Trophoblast cell (in vitro differentiated cells and primary cell): ENCODE data around the gene COMMD4.

ENCODE experiments used
- DNase-seq, 2 donors: peaks; one replicate each; pipeline ENCODE4 v3.0.0-alpha.2; 2016
- H2AFZ ChIP-seq: 2 replicates; pipeline ENCODE4 v1.6.1; 2013; ENCODE audit warnings: low read length, moderate library complexity, mild to moderate bottlenecking; ENCODE audit not compliant: insufficient read depth, poor library complexity
- H2AK5ac ChIP-seq: 2 replicates; pipeline ENCODE4 v1.6.1; 2013; ENCODE audit warnings: mild to moderate bottlenecking, low read length
- H2BK120ac ChIP-seq: 2 replicates; pipeline ENCODE4 v1.6.1; 2013; ENCODE audit warnings: low read length, mild to moderate bottlenecking, moderate library complexity; ENCODE audit not compliant: insufficient read depth, poor library complexity
- H2BK12ac ChIP-seq: 2 replicates; pipeline ENCODE4 v1.6.1; 2013; ENCODE audit warnings: mild to moderate bottlenecking, low read length, moderate library complexity
- H2BK5ac ChIP-seq: 2 replicates; pipeline ENCODE4 v1.6.1; 2013; ENCODE audit warnings: low read length, low read depth, moderate library complexity, mild to moderate bottlenecking; ENCODE audit not compliant: poor library complexity
- H3K14ac ChIP-seq: 2 replicates; pipeline ENCODE4 v1.6.1; 2013; ENCODE audit warnings: mild to moderate bottlenecking, low read length
- H3K18ac ChIP-seq: 2 replicates; pipeline ENCODE4 v1.6.1; 2013; ENCODE audit warnings: mild to moderate bottlenecking, low read length
- H3K23ac ChIP-seq: 2 replicates; pipeline ENCODE4 v1.6.1; 2013; ENCODE audit warnings: low read length
- H3K27ac ChIP-seq: 2 replicates; pipeline ENCODE4 v1.5.1; 2013; ENCODE audit warnings: low read depth, mild to moderate bottlenecking, inconsistent platforms, low read length, moderate library complexity
- H3K27me3 ChIP-seq: 2 replicates; pipeline ENCODE4 v1.6.1; 2013; ENCODE audit warnings: inconsistent platforms, mild to moderate bottlenecking, low read length, moderate library complexity; ENCODE audit not compliant: insufficient read depth
- H3K36me3 ChIP-seq, 2 experiments: 1 replicate in 1 of 2; 2 replicates in 1 of 2; pipeline ENCODE4 v1.6.1; 2013; ENCODE audit warnings: low read length in 2 of 2, mild to moderate bottlenecking in 2 of 2, moderate library complexity in 1 of 2; ENCODE audit not compliant: insufficient read depth in 2 of 2, control insufficient read depth in 1 of 2
- H3K4ac ChIP-seq: 2 replicates; pipeline ENCODE4 v1.6.1; 2013; ENCODE audit warnings: low read depth, mild to moderate bottlenecking, low read length, moderate library complexity
- H3K4me1 ChIP-seq, 2 experiments: 1 replicate in 1 of 2; 2 replicates in 1 of 2; pipeline ENCODE4 v1.6.1; 2013; ENCODE audit warnings: low read length in 2 of 2, mild to moderate bottlenecking in 2 of 2, moderate library complexity in 1 of 2; ENCODE audit not compliant: insufficient read depth in 2 of 2, control insufficient read depth in 1 of 2
- H3K4me2 ChIP-seq: 2 replicates; pipeline ENCODE4 v1.6.1; 2013; ENCODE audit warnings: inconsistent platforms, mild to moderate bottlenecking, low read length, moderate library complexity
- H3K4me3 ChIP-seq: 2 replicates; pipeline ENCODE4 v1.5.1; 2013; ENCODE audit warnings: mild to moderate bottlenecking, low read depth, low read length, inconsistent platforms
- H3K79me1 ChIP-seq: one replicate; pipeline ENCODE4 v1.6.1; 2013; ENCODE audit warnings: low read length
- H3K79me2 ChIP-seq: 2 replicates; pipeline ENCODE4 v1.6.1; 2013; ENCODE audit warnings: low read length, mild to moderate bottlenecking; ENCODE audit not compliant: control insufficient read depth, insufficient read depth, poor library complexity
- H3K9ac ChIP-seq: 2 replicates; pipeline ENCODE4 v1.6.1; 2013; ENCODE audit warnings: mild to moderate bottlenecking, low read length
- H3K9me3 ChIP-seq: 2 replicates; pipeline ENCODE4 v1.6.1; 2013; ENCODE audit warnings: low read depth, mild to moderate bottlenecking, control low read depth, inconsistent platforms, low read length; ENCODE audit not compliant: insufficient read depth
- H4K12ac ChIP-seq: 2 replicates; pipeline ENCODE4 v1.6.1; 2013; ENCODE audit warnings: low read depth, mild to moderate bottlenecking, low read length, moderate library complexity
- H4K8ac ChIP-seq: 2 replicates; pipeline ENCODE4 v1.6.1; 2013; ENCODE audit warnings: low read depth, mild to moderate bottlenecking, low read length, moderate library complexity
- H4K91ac ChIP-seq: one replicate; pipeline ENCODE4 v1.6.1; 2013; ENCODE audit warnings: low read depth, mild to moderate bottlenecking, low read length, moderate library complexity
- WGBS: extraction: QIAGEN DNeasy Blood & Tissue Kit; methylation state at CpG from one replicate; pipeline ENCODE4 v1.1.7; 2013; ENCODE audit warnings: missing lambda C conversion rate; ENCODE audit not compliant: insufficient read length, insufficient coverage; ENCODE audit errors: extremely low coverage; 5-methylcytosine and 5-hydroxymethylcytosine counted together

COMMD4 gene

DNA sequence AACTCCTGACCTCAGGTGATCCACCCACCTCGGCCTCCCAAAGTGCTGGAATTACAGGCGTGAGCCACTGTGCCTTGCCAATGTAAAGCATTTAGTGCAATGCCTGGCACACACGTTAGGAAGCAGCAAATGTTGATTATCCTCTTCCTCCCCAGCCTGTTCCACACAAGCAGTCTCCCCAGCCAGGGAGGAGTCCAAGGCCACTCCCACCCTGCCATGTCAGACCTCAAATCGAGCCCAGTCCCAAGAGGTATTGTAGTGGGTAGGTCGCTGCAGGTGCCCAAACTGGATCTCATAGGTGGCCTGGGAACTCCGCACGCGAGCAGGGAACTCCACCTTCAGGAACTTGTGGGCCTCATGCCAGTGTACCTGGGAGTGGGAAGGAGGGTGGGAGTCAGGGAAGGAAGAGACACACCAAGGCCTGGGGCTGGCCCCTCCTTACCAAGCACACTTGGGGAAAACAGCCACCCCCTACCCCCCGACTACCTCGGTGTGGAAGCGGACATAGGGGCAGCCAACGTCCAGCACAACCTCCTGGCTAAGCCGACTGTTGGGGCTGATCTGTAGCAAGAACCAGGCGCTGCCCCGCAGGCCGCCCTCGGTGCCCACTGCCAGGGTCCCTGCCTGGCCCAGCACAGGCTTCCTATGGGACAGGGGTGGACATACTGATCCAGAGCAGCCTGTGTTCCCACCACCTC, 22.3 kb downstream of the COMMD4 start:
- Histone ChIP-seq H3K27ac (no peak overlapping the region), H4K91ac (no peak overlapping the region), H3K4ac (no peak overlapping the region), H2BK12ac (no peak overlapping the region), H3K4me1 (no peaks in the 10 kb centered on the region), H2BK120ac (no peak overlapping the region), H2BK5ac (no peak overlapping the region), H3K79me2 (no peaks in the 10 kb centered on the region), H2AFZ (no peak overlapping the region), H3K79me1 (no peaks in the 10 kb centered on the region), H4K12ac (no peak overlapping the region), H3K4me2 (no peak overlapping the region), H3K9ac (no peak overlapping the region), H3K4me3 (no peak overlapping the region), H3K23ac (no peak overlapping the region), H3K18ac (no peak overlapping the region), H3K27me3 (no peaks in the 10 kb centered on the region), H3K14ac (no peak overlapping the region), H2AK5ac (no peak overlapping the region), H3K36me3 (peaks cover 55 to 65% of the 10 kb centered on the region in 2 experiments), H4K8ac (no peak overlapping the region), H3K9me3 (peaks cover 2% of the 10 kb centered on the region)
- no peak for DNase-seq
- WGBS: no CpG with 5 or more reads among the region's 17 CpGs

DNA sequence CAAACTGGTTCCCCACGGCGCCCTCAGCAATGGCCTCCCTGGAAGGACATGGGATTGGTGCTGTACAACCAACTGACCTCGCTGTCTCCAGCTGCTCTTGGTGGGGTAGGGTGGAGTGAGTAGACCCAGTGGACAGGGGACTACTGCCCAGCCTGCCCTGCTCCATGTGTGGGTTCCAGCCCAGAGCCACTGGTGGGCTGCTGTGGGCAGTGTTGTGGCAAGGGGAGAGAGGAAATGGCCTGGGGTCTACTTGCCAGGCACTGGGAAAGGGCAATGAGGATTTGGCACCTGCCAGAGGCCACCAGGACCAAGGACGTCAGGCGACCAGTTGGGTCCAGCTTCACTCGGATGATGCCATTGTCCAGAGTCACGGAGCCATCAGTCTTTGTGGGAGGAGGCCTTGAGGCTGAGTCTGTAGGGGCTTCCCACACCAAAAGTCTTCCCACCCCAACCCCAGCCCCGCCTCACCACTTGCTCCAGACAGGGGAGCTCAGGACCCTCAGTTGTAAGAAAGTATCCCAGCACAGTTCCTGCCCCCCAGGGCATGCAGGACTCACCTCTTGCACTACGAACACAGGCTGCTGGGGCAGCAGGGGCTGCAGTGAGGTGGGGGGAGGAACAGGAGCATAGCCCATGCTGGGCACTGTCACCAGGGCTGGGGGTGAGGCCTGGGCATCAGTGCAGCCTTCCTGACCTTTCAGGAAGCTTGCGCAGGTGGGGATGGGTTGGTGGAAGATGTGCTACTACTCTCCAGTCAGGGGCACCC, 23.1 kb downstream of the COMMD4 start:
- Histone ChIP-seq H2BK5ac (no peak overlapping the region), H2AK5ac (no peak overlapping the region), H3K14ac (no peak overlapping the region), H4K12ac (no peak overlapping the region), H4K8ac (no peak overlapping the region), H3K27ac (no peak overlapping the region), H3K27me3 (no peaks in the 10 kb centered on the region), H2BK12ac (no peak overlapping the region), H3K18ac (no peak overlapping the region), H2AFZ (no peak overlapping the region), H3K9ac (no peak overlapping the region), H3K79me1 (no peaks in the 10 kb centered on the region), H3K4me3 (no peak overlapping the region), H3K4me1 (no peaks in the 10 kb centered on the region), H2BK120ac (no peak overlapping the region), H3K9me3 (peaks cover 2% of the 10 kb centered on the region), H3K23ac (no peak overlapping the region), H3K36me3 (peaks cover 58 to 68% of the 10 kb centered on the region in 2 experiments), H4K91ac (no peak overlapping the region), H3K79me2 (no peaks in the 10 kb centered on the region), H3K4ac (no peak overlapping the region), H3K4me2 (no peak overlapping the region)
- no CpG with 5 or more reads among the region's 10 CpGs for WGBS
- DNase-seq: no peak

DNA sequence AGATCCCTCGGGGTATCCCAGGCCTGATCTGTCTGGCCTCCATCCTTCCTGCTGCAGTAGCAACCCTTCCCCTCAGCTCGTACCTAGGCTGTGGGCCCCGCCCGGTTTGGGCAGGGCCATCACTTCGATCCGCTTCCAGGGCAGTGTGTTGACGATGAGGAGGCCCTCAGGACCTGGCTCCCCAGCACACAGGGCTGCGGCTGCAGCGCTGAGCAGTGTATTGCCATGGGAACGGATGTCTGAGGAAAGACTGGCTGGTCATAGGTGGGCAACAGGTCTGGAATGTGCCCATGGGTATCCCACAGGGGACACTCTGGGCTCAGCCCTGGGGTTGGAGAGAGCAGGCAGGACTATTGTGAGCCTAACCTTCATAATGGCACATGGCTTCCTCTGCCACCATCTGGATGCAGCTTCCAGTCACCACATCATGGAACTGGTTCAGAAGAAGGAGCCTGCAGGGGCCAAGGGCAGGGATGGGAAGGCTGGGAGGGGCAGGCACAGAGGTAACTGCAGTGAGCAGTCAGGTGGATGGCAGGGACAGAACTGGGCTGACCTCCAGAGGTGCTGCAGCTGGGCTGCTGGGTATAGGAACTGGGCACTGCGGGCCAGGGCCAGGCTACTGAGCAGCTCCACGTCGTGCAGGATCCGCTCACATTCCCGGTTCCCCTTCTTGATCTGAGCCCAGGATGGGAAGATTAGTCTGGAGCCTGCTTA, 23.8 kb downstream of the COMMD4 start:
- Histone ChIP-seq H3K9ac (no peak overlapping the region), H3K4ac (no peak overlapping the region), H3K79me1 (no peaks in the 10 kb centered on the region), H2BK120ac (no peak overlapping the region), H3K79me2 (no peaks in the 10 kb centered on the region), H4K12ac (no peak overlapping the region), H3K27ac (no peak overlapping the region), H3K4me2 (no peak overlapping the region), H3K4me3 (no peak overlapping the region), H3K27me3 (no peaks in the 10 kb centered on the region), H3K18ac (no peak overlapping the region), H4K8ac (no peak overlapping the region), H3K4me1 (no peaks in the 10 kb centered on the region), H2AK5ac (no peak overlapping the region), H3K9me3 (peaks cover 2% of the 10 kb centered on the region), H4K91ac (no peak overlapping the region), H3K23ac (no peak overlapping the region), H2AFZ (no peak overlapping the region), H2BK12ac (no peak overlapping the region), H3K14ac (no peak overlapping the region), H2BK5ac (no peak overlapping the region), H3K36me3 (peaks cover 64 to 71% of the 10 kb centered on the region in 2 experiments)
- no peak for DNase-seq
- no CpG with 5 or more reads among the region's 15 CpGs for WGBS

DNA sequence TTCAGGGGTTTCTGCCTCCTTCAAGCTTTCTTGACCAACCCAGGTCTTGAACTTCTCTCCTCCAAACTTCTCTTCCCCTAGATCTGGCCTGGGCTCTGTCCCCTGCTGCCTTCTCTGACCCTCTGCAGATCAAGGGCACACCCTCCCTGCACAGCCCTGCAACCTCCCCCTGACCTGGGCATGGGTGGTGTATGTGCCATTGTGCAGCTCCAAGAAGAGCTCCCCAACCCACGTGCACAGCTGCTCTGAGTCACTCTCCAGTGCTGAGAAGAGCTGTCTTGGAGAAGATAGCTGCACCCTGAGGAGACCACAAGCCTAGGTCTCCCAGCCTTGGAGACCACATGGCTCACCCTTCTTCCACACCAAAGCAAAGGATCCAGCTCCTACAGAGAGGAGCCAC, 24.5 kb downstream of the COMMD4 start:
- H3K4ac ChIP-seq: no peak overlapping the region
- no peak overlapping the region for H3K23ac ChIP-seq
- H4K8ac ChIP-seq: no peak overlapping the region
- H3K4me1 ChIP-seq: no peaks in the 10 kb centered on the region
- H3K14ac ChIP-seq: no peak overlapping the region
- no peak for DNase-seq
- H4K12ac ChIP-seq: no peak overlapping the region
- H3K79me1 ChIP-seq: no peaks in the 10 kb centered on the region
- no peak overlapping the region for H3K4me2 ChIP-seq
- no peak overlapping the region for H2AK5ac ChIP-seq
- no peak overlapping the region for H4K91ac ChIP-seq
- no peak overlapping the region for H3K27ac ChIP-seq
- H3K4me3 ChIP-seq: no peak overlapping the region
- H2BK12ac ChIP-seq: no peak overlapping the region
- no peak overlapping the region for H2BK5ac ChIP-seq
- peaks cover 66% of the 10 kb centered on the region in 2 experiments for H3K36me3 ChIP-seq
- H3K79me2 ChIP-seq: no peaks in the 10 kb centered on the region
- no peak overlapping the region for H2BK120ac ChIP-seq
- H2AFZ ChIP-seq: no peak overlapping the region
- no peaks in the 10 kb centered on the region for H3K27me3 ChIP-seq
- H3K9ac ChIP-seq: no peak overlapping the region
- H3K9me3 ChIP-seq: peaks cover 2% of the 10 kb centered on the region
- no CpG with 5 or more reads among the region's 1 CpG for WGBS
- no peak overlapping the region for H3K18ac ChIP-seq
